Measurements from ENCODE around the gene SSBP3. TPM values are rescaled to one million over a fixed set of nuclear protein-coding genes. Genes with fewer than 3 reads are reported as not detected.

Gene SSBP3
- total RNA-seq, 1 experiment from 2014 or later: 26.5 TPM

GRCh38 chr1:54365847-54366246, 40.3 kb downstream of the SSBP3 start:
- ChIA-PET CTCF (interaction anchor here (0.6 kb wide), 1 partner anchor 436 kb away, joined by 3 read pairs; no protein-coding TSS in a partner anchor), POLR2A (ENCODE audit: unreplicated experiment) (interaction anchor here (0.5 kb wide), 1 partner anchor 283 kb away, joined by 3 read pairs; no protein-coding TSS in a partner anchor)
- no TSS peak for BruUV-seq (replicated peaks)
- Histone ChIP-seq H2AFZ (no peak overlapping the region), H4K20me1 (ENCODE audit: insufficient read depth) (no peaks in the 10 kb centered on the region), H3K79me2 (ENCODE audit: low read depth) (no peaks in the 10 kb centered on the region), H3K4me1 (replicated peaks; ENCODE audit: insufficient read depth) (no peaks in the 10 kb centered on the region), H3K27me3 (ENCODE audit: insufficient read depth, low read depth) (no peaks in the 10 kb centered on the region), H3K4me3 (no peak overlapping the region), H3K4me2 (no peak overlapping the region), H3K9me2 (ENCODE audit: insufficient read depth) (no peaks in the 10 kb centered on the region), H3K9me3 (ENCODE audit: insufficient read depth, low read depth) (no peaks in the 10 kb centered on the region), H3K36me3 (ENCODE audit: low read depth) (no peaks in the 10 kb centered on the region), H3K27ac (no peak overlapping the region), H3F3A (ENCODE audit: insufficient read depth, low read depth) (no peaks in the 10 kb centered on the region)
- no peak for DNase-seq
- no peak for TF ChIP-seq EZH2 (IDR thresholded peaks at IDR 0.05; ENCODE audit: low read depth)
- TF ChIP-seq, protein P1, sequence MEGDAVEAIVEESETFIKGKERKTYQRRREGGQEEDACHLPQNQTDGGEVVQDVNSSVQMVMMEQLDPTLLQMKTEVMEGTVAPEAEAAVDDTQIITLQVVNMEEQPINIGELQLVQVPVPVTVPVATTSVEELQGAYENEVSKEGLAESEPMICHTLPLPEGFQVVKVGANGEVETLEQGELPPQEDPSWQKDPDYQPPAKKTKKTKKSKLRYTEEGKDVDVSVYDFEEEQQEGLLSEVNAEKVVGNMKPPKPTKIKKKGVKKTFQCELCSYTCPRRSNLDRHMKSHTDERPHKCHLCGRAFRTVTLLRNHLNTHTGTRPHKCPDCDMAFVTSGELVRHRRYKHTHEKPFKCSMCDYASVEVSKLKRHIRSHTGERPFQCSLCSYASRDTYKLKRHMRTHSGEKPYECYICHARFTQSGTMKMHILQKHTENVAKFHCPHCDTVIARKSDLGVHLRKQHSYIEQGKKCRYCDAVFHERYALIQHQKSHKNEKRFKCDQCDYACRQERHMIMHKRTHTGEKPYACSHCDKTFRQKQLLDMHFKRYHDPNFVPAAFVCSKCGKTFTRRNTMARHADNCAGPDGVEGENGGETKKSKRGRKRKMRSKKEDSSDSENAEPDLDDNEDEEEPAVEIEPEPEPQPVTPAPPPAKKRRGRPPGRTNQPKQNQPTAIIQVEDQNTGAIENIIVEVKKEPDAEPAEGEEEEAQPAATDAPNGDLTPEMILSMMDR (conservative IDR thresholded peaks at IDR 0.05): no peak
- intact Hi-C loops (cut with micrococcal nuclease; ENCODE audit: unreplicated experiment): no loop called here

GRCh38 chr1:54365398-54365797, 40.8 kb downstream of the SSBP3 start:
- intact Hi-C loops (cut with micrococcal nuclease; ENCODE audit: unreplicated experiment): no loop called here
- H3K4me1 ChIP-seq (replicated peaks; ENCODE audit: insufficient read depth): no peaks in the 10 kb centered on the region
- no peaks in the 10 kb centered on the region for H3K27me3 ChIP-seq (ENCODE audit: insufficient read depth, low read depth)
- TF ChIP-seq, protein P1 (conservative IDR thresholded peaks at IDR 0.05): no peak
- TF ChIP-seq EZH2 (IDR thresholded peaks at IDR 0.05; ENCODE audit: low read depth): no peak
- no peaks in the 10 kb centered on the region for H3K9me2 ChIP-seq (ENCODE audit: insufficient read depth)
- H2AFZ ChIP-seq: no peak overlapping the region
- no peak overlapping the region for H3K4me3 ChIP-seq
- H3K27ac ChIP-seq: no peak overlapping the region
- no peaks in the 10 kb centered on the region for H4K20me1 ChIP-seq (ENCODE audit: insufficient read depth)
- no peaks in the 10 kb centered on the region for H3K36me3 ChIP-seq (ENCODE audit: low read depth)
- no peaks in the 10 kb centered on the region for H3K9me3 ChIP-seq (ENCODE audit: insufficient read depth, low read depth)
- DNase-seq: no peak
- no peaks in the 10 kb centered on the region for H3K79me2 ChIP-seq (ENCODE audit: low read depth)
- ChIA-PET POLR2A (ENCODE audit: unreplicated experiment) (interaction anchor here (0.5 kb wide), 1 partner anchor 283 kb away, joined by 3 read pairs; no protein-coding TSS in a partner anchor), CTCF (interaction anchor here (0.5 kb wide), 1 partner anchor 334 kb away, joined by 4 read pairs; no protein-coding TSS in a partner anchor)
- no peaks in the 10 kb centered on the region for H3F3A ChIP-seq (ENCODE audit: insufficient read depth, low read depth)
- BruUV-seq (replicated peaks): no TSS peak
- no peak overlapping the region for H3K4me2 ChIP-seq

- intact Hi-C loops (cut with micrococcal nuclease; ENCODE audit: unreplicated experiment): no loop called here
- no TSS peak for BruUV-seq (replicated peaks)
- no peaks in the 10 kb centered on the region for H3F3A ChIP-seq (ENCODE audit: insufficient read depth, low read depth)
- no peaks in the 10 kb centered on the region for H3K9me3 ChIP-seq (ENCODE audit: insufficient read depth, low read depth)
- no peak overlapping the region for H3K4me3 ChIP-seq
- H3K27ac ChIP-seq: no peak overlapping the region
- POLR2A ChIA-PET (ENCODE audit: unreplicated experiment): no interaction called here
- DNase-seq: no peak
- H3K9me2 ChIP-seq (ENCODE audit: insufficient read depth): no peaks in the 10 kb centered on the region
- CTCF ChIA-PET: interaction anchor here (0.5 kb wide), 1 partner anchor 334 kb away, joined by 4 read pairs; no protein-coding TSS in a partner anchor
- no peak overlapping the region for H3K4me2 ChIP-seq
- no peaks in the 10 kb centered on the region for H3K4me1 ChIP-seq (replicated peaks; ENCODE audit: insufficient read depth)
- TF ChIP-seq EZH2 (IDR thresholded peaks at IDR 0.05; ENCODE audit: low read depth): no peak
- TF ChIP-seq, protein P1 (conservative IDR thresholded peaks at IDR 0.05): no peak
- H3K36me3 ChIP-seq (ENCODE audit: low read depth): no peaks in the 10 kb centered on the region
- no peak overlapping the region for H2AFZ ChIP-seq
- H4K20me1 ChIP-seq (ENCODE audit: insufficient read depth): no peaks in the 10 kb centered on the region
- H3K27me3 ChIP-seq (ENCODE audit: insufficient read depth, low read depth): no peaks in the 10 kb centered on the region
- H3K79me2 ChIP-seq (ENCODE audit: low read depth): no peaks in the 10 kb centered on the region
Observed at GRCh38 chr1:54364995-54365394, 41.2 kb downstream of the SSBP3 start.
